SK-N-SH (cell line): ENCODE measurements around the gene U2AF1L4. TPM values are rescaled to one million over a fixed set of nuclear protein-coding genes. Genes with fewer than 3 reads are reported as not detected.

Source experiments
- CTCF ChIA-PET: fragments of 300-600, 350-600 bp; formaldehyde crosslinking; extraction: SDS; loops from one replicate; lab custom pipeline; 2021; lab: Yijun Ruan, JAX
- POLR2A ChIA-PET: fragments of 350-600 bp; sonication (Branson Sonifier 250); formaldehyde crosslinking; extraction: SDS; loops from one replicate; lab custom pipeline; 2020; ENCODE audit warnings: antibody characterized with exemption, inconsistent platforms; lab: Yijun Ruan, JAX
- DNase-seq: peaks from one replicate; pipeline ENCODE4 v3.0.0; 2012
- H2AFZ ChIP-seq: fragments of 200-600 bp; sonication (generic); 2 replicates; pipeline ENCODE4 v1.8.1; 2016; ENCODE audit warnings: antibody characterized with exemption, mild to moderate bottlenecking, low read depth
- H3F3A ChIP-seq: fragments of 200-600 bp; sonication (generic); replicated peaks from 2 replicates; pipeline ENCODE3; 2016; ENCODE audit warnings: antibody characterized with exemption, mild to moderate bottlenecking; ENCODE audit not compliant: insufficient read depth
- H3K27ac ChIP-seq, 2 experiments: fragments of 200-500 bp in 1 of 2; fragments of 200-600 bp in 1 of 2; sonication (Bioruptor generic) in 1 of 2; sonication (generic), shearing (Covaris generic) in 1 of 2; 2 replicates each; pipeline versions ENCODE4 v1.5.1 to v1.6.1; 2014 to 2016; ENCODE audit warnings: low read depth in 2 of 2, inconsistent platforms in 1 of 2, low read length in 1 of 2, mild to moderate bottlenecking in 1 of 2, mixed read lengths in 1 of 2
- H3K27me3 ChIP-seq: fragments of 200-600 bp; sonication (generic), shearing (Covaris generic); 2 replicates; pipeline ENCODE4 v1.6.1; 2016; ENCODE audit warnings: mixed run types; ENCODE audit not compliant: insufficient read depth
- H3K36me3 ChIP-seq, 2 experiments: fragments of 200-500 bp in 1 of 2; fragments of 200-600 bp in 1 of 2; sonication (Bioruptor generic) in 1 of 2; sonication (generic) in 1 of 2; replicated peaks in 1 of 2; 2 replicates each; pipeline versions ENCODE3 to v1.5.1; 2014 to 2016; ENCODE audit warnings: low read length in 1 of 2, mild to moderate bottlenecking in 1 of 2; ENCODE audit not compliant: insufficient read depth in 2 of 2, control insufficient read depth in 1 of 2
- H3K4me1 ChIP-seq, 2 experiments: fragments of 200-500 bp in 1 of 2; fragments of 200-600 bp in 1 of 2; sonication (Bioruptor generic) in 1 of 2; sonication (generic), shearing (Covaris generic) in 1 of 2; 2 replicates each; pipeline versions ENCODE4 v1.5.1 to v1.6.1; 2014 to 2016; ENCODE audit warnings: low read depth in 1 of 2, low read length in 1 of 2, mixed run types in 1 of 2; ENCODE audit not compliant: insufficient read depth in 2 of 2, control insufficient read depth in 1 of 2
- H3K4me2 ChIP-seq: fragments of 200-600 bp; sonication (generic), shearing (Covaris generic); 2 replicates; pipeline ENCODE4 v1.6.1; 2017; ENCODE audit warnings: mixed run types
- H3K4me3 ChIP-seq, 2 experiments: fragments of 200-500 bp in 1 of 2; fragments of 200-600 bp in 1 of 2; sonication (Bioruptor generic) in 1 of 2; sonication (generic), shearing (Covaris generic) in 1 of 2; 2 replicates each; pipeline versions ENCODE4 v1.5.1 to v1.8.1; 2014 to 2016; ENCODE audit warnings: low read depth in 2 of 2, inconsistent platforms in 1 of 2, low read length in 1 of 2, mild to moderate bottlenecking in 1 of 2, mixed read lengths in 1 of 2, moderate library complexity in 1 of 2
- H3K79me2 ChIP-seq: fragments of 200-600 bp; sonication (generic); 2 replicates; pipeline ENCODE4 v1.8.1; 2017; ENCODE audit warnings: mild to moderate bottlenecking; ENCODE audit not compliant: insufficient read depth
- H3K9ac ChIP-seq: fragments of 200-600 bp; sonication (generic); 2 replicates; pipeline ENCODE4 v1.6.1; 2017; ENCODE audit warnings: mixed run types
- H3K9me2 ChIP-seq: fragments of 200-600 bp; sonication (generic); 2 replicates; pipeline ENCODE4 v1.6.1; 2017; ENCODE audit warnings: mixed run types
- H3K9me3 ChIP-seq: fragments of 200-600 bp; sonication (generic); 2 replicates; pipeline ENCODE4 v1.6.1; 2017; ENCODE audit warnings: mixed run types, mild to moderate bottlenecking, moderate library complexity
- H4K20me1 ChIP-seq: fragments of 200-600 bp; sonication (generic); 2 replicates; pipeline ENCODE4 v1.6.1; 2017; ENCODE audit warnings: mild to moderate bottlenecking, mixed run types; ENCODE audit not compliant: insufficient read depth
- CHD2 ChIP-seq: fragments of 150-350 bp; IDR thresholded peaks from 2 replicates; pipeline ENCODE4 v1.6.1; 2018; ENCODE audit warnings: low read length; ENCODE audit not compliant: partially characterized antibody
- FOXM1 ChIP-seq: IDR thresholded peaks from 2 replicates; pipeline ENCODE4 v1.4.0; 2012; ENCODE audit warnings: low read depth, mild to moderate bottlenecking
- MAX ChIP-seq: IDR thresholded peaks from 2 replicates; pipeline ENCODE4 v1.4.0; 2012; ENCODE audit warnings: low read depth
- NFIC ChIP-seq: IDR thresholded peaks from 2 replicates; pipeline ENCODE4 v1.4.0; 2012; ENCODE audit warnings: borderline replicate concordance
- NRF1 ChIP-seq: IDR thresholded peaks from 2 replicates; pipeline ENCODE4 v1.6.1; 2012; ENCODE audit warnings: low read depth, mild to moderate bottlenecking, low read length
- POLR2AphosphoS5 ChIP-seq: IDR thresholded peaks from 2 replicates; pipeline ENCODE4 v1.6.1; 2012; ENCODE audit warnings: low read depth, low read length
- RAD21 ChIP-seq: IDR thresholded peaks from 2 replicates; pipeline ENCODE4 v1.6.1; 2012; ENCODE audit warnings: mild to moderate bottlenecking, low read length
- RFX5 ChIP-seq: IDR thresholded peaks from 2 replicates; pipeline ENCODE4 v1.6.1; 2012; ENCODE audit warnings: mild to moderate bottlenecking, improper control_type of control experiment, low read length
- RXRA ChIP-seq: IDR thresholded peaks from 2 replicates; pipeline ENCODE4 v1.4.0; 2012; ENCODE audit warnings: low read depth, mild to moderate bottlenecking, borderline replicate concordance
- SMC3 ChIP-seq: IDR thresholded peaks from 2 replicates; pipeline ENCODE4 v1.6.1; 2012; ENCODE audit warnings: low read depth, low read length, improper control_type of control experiment
- TAF1 ChIP-seq: IDR thresholded peaks from 2 replicates; pipeline ENCODE4 v1.6.1; 2012; ENCODE audit warnings: low read depth, mild to moderate bottlenecking, low read length, moderate library complexity, borderline replicate concordance
- YY1 ChIP-seq: IDR thresholded peaks from 2 replicates; pipeline ENCODE4 v1.4.0; 2012; ENCODE audit warnings: low read depth, mild to moderate bottlenecking
- WGBS: methylation state at CpG from one replicate; pipeline ENCODE4 v1.1.6; 2017; ENCODE audit warnings: low lambda C conversion rate; 5-methylcytosine and 5-hydroxymethylcytosine counted together
- polyA plus RNA-seq, 3 experiments: library from polyadenylated mRNA; depleted of rRNA; stranded (reverse); fragments of >200 nt; gene quantifications; 2 replicates each; pipeline ENCODE4 v1.2.3, GENCODE V29; 2012
- TF ChIP-seq, protein P1 (sequence below): fragments of 150-350 bp; IDR thresholded peaks from 2 replicates; pipeline ENCODE4 v1.6.1; 2016; ENCODE audit warnings: mild to moderate bottlenecking, low read depth, low read length
- TF ChIP-seq, protein P2 (sequence below): fragments of 150-350 bp; IDR thresholded peaks from 2 replicates; pipeline ENCODE4 v1.6.1; 2017; ENCODE audit warnings: antibody characterized with exemption, low read length, low read depth, borderline replicate concordance
- TF ChIP-seq, protein P3 (sequence below): fragments of 200-600 bp; sonication (generic); IDR thresholded peaks from 2 replicates; pipeline ENCODE4 v1.6.1; 2017; ENCODE audit warnings: antibody characterized with exemption, mild to moderate bottlenecking, moderate library complexity
- TF ChIP-seq, protein P4 (sequence below): IDR thresholded peaks from 2 replicates; pipeline ENCODE4; 2012

Gene U2AF1L4
- polyA plus RNA-seq, 1 of the 3 experiments (the other 2 are of a cell fraction): 25.9 TPM

GRCh38 chr19:35742121-35742724, 3.0 kb downstream of the U2AF1L4 start, which contains the start of gene IGFLR1:
Gene IGFLR1 (minus strand): TSS chr19:35742452. CDS start chr19:35741180, 1,272 bp downstream.
- ChIA-PET CTCF (no interaction called here), POLR2A (no interaction called here)
- no peak within 1 kb of the TSS; a peak in 1 of 4 replicates for H3K4me3 ChIP-seq
- H3K27ac ChIP-seq: peak within 1 kb of the TSS in 1 of 2 experiments; percentile 90; a peak in 2 of 4 replicates
- H3K9ac ChIP-seq: no peak within 1 kb of the TSS
- 89% methylated on average over 9 of the region's 9 CpGs for WGBS
- H3K27me3 ChIP-seq: no peaks in the 10 kb centered on the region
- H3K4me2 ChIP-seq: no peak within 1 kb of the TSS
- no peak within 1 kb of the TSS for H2AFZ ChIP-seq
- H3K36me3 ChIP-seq: peaks cover 6 to 20% of the 10 kb centered on the region in 2 experiments
- no peak for TF ChIP-seq MAX
- TF ChIP-seq, protein P1, sequence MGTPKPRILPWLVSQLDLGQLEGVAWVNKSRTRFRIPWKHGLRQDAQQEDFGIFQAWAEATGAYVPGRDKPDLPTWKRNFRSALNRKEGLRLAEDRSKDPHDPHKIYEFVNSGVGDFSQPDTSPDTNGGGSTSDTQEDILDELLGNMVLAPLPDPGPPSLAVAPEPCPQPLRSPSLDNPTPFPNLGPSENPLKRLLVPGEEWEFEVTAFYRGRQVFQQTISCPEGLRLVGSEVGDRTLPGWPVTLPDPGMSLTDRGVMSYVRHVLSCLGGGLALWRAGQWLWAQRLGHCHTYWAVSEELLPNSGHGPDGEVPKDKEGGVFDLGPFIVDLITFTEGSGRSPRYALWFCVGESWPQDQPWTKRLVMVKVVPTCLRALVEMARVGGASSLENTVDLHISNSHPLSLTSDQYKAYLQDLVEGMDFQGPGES: no peak
- no peak for TF ChIP-seq RAD21
- no peak for TF ChIP-seq POLR2AphosphoS5
- no peak for TF ChIP-seq NRF1
- TF ChIP-seq FOXM1: no peak
- TF ChIP-seq, protein P2, sequence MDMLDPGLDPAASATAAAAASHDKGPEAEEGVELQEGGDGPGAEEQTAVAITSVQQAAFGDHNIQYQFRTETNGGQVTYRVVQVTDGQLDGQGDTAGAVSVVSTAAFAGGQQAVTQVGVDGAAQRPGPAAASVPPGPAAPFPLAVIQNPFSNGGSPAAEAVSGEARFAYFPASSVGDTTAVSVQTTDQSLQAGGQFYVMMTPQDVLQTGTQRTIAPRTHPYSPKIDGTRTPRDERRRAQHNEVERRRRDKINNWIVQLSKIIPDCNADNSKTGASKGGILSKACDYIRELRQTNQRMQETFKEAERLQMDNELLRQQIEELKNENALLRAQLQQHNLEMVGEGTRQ: no peak
- TF ChIP-seq, protein P3, sequence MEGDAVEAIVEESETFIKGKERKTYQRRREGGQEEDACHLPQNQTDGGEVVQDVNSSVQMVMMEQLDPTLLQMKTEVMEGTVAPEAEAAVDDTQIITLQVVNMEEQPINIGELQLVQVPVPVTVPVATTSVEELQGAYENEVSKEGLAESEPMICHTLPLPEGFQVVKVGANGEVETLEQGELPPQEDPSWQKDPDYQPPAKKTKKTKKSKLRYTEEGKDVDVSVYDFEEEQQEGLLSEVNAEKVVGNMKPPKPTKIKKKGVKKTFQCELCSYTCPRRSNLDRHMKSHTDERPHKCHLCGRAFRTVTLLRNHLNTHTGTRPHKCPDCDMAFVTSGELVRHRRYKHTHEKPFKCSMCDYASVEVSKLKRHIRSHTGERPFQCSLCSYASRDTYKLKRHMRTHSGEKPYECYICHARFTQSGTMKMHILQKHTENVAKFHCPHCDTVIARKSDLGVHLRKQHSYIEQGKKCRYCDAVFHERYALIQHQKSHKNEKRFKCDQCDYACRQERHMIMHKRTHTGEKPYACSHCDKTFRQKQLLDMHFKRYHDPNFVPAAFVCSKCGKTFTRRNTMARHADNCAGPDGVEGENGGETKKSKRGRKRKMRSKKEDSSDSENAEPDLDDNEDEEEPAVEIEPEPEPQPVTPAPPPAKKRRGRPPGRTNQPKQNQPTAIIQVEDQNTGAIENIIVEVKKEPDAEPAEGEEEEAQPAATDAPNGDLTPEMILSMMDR: no peak
- no peak for TF ChIP-seq TAF1
- TF ChIP-seq RFX5: no peak
- TF ChIP-seq, protein P4, sequence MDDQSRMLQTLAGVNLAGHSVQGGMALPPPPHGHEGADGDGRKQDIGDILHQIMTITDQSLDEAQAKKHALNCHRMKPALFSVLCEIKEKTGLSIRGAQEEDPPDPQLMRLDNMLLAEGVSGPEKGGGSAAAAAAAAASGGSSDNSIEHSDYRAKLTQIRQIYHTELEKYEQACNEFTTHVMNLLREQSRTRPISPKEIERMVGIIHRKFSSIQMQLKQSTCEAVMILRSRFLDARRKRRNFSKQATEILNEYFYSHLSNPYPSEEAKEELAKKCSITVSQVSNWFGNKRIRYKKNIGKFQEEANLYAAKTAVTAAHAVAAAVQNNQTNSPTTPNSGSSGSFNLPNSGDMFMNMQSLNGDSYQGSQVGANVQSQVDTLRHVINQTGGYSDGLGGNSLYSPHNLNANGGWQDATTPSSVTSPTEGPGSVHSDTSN: no peak
- no peak for TF ChIP-seq YY1
- no peak for TF ChIP-seq NFIC
- no peak for TF ChIP-seq SMC3
- no peak for TF ChIP-seq CHD2
- TF ChIP-seq RXRA: no peak
- TF ChIP-seq, all 33 proteins: peak for 0
- H3K4me1 ChIP-seq: peaks cover 4 to 25% of the 10 kb centered on the region in 2 experiments; a peak in 3 of 4 replicates
- no peaks in the 10 kb centered on the region for H3K9me3 ChIP-seq
- DNase-seq: no peak
- peaks cover 17% of the 10 kb centered on the region for H3K79me2 ChIP-seq
- H3F3A ChIP-seq: peaks cover 15% of the 10 kb centered on the region
- H3K9me2 ChIP-seq: no peaks in the 10 kb centered on the region
- no peaks in the 10 kb centered on the region for H4K20me1 ChIP-seq
